Stimulated activated naive CD4-positive, alpha-beta T cell treated with Interleukin-2 at 50 U/mL for 16 hours (primary cell): ENCODE data around the gene DSP.

ENCODE experiments used
- DNase-seq: peaks from one replicate; lab custom pipeline; 2025; lab: John Stamatoyannopoulos, UW

Gene DSP

DNA sequence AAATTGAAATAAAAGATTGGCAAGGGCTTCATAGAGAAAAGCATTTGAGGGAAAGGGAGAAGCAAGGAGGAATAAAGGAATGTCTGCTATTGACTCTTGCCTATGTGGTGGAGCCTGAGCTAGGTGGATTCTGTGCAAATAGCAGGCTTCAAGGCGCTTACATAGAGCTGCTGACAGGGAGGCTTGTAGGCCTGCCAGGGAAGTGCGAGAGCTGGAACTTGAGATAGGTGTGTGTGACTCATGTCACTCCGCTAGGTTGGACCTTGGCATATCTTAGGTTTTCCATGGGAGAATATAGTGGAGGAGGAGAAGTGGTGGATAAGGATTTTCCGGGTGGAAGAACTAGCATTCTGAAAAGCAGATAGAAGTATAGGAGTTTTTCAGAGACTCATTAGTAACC lies 62.5 kb downstream of the DSP start:
- DNase-seq, result no peak

DNA sequence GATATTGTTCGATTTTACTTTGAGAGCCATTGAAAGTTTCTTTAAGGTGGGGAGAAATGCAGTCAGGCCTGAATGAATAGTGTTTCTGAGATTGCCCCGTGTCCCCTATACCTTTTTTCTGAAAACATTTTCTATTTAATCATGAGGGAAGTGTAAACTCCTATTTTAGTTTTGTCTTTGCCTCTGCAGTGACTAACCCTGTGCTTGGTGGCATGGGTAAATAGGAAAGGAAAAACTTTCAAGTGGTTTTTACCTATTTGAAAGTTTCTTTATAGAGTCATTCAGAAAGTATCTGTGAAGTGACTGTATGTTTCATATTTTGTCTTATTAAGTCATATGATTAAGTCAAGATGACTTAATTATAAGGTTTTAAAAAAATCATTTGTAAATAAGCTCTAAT lies 63.0 kb downstream of the DSP start:
- no peak for DNase-seq

DNA sequence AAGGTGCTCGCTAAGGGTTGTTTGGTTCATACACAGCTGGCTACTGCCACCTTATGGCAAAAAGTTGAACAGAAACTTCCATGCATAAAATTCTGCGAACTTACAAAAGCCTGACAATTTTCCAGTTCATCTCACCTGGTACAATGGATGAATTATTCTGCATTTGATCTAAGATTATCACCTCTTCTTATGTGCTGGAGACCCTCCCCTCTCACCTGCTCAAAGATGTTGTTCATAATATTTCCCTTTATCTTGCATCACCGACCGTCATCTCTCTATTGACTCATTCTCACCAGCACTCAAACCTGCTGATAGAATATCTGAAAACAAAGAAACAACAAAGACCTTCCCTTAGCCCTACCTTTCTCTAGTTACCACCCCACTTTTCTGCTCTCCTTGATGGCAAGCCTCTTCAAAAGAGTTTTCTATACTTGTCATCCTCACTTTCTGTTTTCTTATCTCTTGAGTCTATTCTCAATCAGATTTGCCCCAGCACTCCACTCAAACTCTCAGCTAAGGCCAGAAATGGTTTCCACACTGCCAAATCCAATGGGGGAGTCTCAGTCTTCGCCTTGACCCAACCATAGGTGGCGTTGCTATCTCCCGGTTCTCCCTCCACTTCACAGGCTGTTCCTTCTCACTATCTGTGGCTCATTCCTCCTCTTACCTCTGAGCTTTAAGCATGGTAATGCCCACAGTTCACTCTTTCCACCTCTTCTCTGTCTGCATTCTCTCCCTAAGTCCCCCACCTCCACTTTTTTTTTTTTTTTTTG lies 74.3 kb downstream of the DSP start:
- no peak for DNase-seq

DNA sequence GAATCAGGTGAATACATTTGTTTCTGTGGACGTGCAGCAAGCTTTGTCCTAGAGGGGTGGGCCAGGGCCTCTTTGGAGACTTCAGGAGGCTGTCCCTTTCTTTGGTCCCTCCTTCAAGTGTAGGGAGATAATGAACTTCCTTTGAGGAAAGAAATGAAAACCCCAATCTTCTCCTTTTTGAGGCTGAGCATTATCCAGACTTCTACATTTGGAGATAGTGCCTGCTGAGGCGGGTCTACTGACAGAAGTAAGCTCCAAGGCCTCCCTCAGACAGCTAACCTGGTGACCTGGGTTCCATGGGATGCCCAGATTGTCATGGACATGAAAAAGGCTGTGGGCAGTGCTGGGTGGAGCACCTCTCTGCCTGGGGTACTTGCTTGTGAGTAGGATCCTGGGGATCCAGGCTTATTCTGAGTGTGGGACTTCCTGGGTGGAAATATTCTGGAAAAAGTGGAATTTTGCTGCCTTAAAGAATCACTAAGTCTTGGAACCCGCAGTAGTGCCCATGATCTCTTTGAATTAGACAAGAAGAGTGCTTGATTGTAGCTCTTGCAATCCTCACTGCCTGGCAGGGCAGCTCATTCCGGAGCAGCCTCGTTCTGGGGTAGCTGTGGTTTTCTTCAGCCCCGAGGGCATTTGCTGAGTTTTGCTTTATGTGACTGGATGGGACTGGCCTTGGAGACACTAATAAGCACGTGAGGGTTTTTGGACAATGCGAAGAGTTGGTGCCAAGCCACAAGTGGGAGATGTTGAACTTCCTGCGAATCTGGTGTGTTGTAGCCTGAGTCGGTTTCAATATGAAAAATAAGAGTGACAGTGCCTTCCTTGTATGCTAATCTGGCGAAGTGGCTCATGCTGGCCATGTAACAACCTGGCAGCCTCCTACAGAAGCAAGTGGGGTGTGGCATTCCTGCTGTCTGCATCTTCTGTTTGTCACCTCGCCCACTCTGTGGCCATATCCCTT lies 76.6 kb downstream of the DSP start:
- no peak for DNase-seq

DNA sequence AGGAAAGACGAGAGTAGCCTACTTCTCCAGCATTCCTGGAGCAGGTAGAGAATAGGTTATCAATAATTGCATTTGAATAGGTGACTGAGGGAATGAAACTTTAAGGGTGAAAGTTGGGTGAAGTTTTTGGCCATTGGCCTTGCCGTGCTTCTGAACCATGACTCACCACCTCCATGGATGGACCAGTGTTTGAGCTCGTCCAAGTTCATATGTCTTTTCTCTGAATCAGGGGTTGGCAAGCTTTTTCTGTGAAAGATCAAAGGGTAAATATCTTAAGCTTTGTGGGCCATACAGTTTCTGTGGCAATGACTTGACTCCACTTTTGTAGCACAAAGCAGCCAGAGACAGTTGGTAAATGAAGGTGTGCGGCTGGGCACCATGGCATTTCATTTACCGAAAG lies 80.3 kb downstream of the DSP start:
- no peak for DNase-seq

DNA sequence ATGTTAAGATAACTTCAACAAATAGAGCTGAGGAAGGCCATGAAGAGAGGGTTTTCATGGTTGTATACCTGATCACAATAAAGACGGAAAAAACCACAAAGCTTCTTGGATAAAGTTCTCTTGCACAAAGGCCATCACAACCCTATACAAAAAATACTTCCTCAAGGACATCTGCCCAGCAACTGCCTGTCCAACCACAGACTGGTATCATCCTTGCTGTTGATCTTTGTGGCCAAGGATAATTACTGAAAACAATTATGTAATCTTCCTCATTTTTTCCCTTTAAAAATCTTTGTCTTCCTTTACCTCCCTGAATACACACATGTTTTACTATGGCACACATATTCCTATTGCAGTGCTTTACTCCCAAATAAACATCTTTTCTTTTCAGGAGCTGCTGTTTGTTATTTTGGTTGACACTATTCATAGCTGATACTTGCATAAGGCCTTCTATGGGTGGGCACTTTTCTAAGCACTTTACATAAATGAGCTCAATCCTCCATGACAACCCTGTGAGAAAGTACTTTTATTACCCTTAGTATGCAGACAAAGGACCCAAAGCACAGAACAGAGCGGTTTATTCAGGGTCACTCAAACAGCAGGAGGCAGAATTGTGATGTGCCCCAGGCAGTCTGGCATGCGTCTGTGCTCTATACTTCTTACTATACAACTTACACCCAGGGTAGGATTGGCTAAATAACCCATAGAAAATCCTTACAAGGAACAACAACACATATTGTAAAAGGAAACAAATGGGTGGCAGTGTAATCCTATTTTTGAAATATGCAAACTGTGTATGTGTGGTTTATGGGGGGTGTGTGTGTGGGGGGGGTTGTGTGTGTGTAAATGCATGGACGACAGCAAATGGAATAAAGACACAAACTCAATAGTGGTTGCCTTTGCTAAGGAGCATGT lies 83.6 kb downstream of the DSP start:
- no peak for DNase-seq

DNA sequence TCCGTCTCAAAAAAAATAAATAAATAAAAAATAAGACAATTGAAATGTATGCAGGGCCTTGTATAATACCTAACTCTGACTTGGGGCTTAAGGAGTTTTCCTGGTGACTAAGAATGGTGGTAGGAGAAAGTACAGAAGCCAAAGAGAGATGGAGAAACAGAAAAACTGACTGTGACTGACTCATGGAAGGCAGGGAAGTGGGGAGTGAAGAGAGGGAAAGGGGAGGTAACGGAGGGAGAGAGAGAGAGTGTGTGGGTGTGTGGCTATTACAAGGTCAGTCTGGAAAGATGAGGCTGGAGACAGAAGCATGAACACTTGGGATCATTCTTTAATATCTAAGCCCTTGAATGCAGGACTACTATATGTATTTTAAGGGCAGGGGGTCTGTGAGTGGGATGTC lies 87.0 kb downstream of the DSP start:
- DNase-seq, result no peak

DNA sequence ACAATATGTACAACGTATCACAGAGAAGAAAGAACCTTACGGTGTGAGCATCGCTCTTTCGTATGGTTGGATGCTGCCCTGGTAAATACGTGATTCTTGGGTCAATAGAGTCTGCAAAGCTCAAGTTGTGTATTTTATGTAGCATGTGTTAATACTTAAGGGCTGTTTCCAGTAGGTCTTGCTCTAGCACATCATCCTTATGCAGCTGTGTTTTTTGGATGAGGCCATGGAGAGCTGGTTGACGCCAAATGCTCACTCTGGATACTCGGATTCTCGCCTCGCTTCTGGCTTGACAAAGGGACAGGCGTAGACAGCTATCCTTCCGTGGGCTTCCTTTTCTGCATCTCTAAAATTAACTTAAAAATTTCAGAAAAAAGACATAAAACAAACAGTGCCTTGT lies 87.4 kb downstream of the DSP start:
- no peak for DNase-seq

DNA sequence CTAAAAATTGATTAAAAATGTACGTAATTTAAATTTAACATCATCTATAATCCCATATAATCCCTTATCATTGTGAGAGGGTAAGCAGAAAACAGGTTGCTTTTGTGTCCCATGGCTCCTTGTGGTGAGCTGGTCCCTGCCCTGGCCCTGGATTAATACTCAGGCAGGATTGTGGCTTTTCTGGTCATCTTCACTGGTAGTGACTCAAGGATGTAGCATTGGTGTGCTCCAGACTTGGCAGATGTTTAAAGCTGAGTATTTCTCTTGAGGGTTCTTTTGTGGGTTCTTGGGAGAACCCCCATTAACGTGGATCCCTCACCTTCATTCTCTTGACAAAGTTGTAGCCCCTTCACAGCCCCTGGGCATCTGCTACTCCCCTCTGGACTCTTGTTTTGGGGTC lies 87.8 kb downstream of the DSP start:
- no peak for DNase-seq

DNA sequence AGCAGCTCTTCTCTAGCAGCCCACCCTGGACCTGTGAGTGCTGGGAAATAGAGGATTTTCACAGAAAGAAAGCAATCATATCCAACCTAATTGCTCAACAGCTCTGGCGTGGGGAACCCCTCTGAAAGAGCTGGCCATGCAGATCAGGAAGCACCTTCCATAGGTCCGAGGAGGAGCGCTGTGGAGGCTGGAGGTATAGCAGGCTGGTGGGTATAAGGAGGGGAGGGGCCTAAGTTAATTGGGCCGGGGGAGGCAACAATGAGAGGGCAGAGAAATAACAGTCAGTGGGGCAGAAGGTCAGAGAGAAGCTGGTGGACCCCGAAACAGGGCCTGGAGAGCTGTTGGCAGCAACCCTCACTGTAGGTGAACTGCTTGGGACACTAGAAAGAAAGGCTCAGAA lies 89.3 kb downstream of the DSP start:
- no peak for DNase-seq

DNA sequence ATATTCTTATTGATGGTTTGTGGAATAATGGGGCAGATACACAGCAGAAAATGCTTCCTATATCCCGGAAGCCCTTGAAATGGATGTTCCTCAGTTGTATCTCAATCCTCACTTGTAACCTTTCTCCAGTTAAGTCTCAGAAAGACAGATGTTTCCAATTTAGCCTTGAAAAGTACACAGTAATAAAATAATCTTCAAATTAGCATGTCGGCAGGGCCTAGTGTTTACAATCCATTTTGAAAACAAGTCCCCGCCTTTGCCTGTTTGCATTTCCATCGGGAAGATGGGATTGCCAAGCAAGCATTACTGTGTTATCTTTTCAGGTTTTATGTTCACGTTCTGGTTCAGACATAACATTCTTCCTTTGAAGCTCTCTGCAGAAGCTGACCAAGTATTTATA lies 90.0 kb downstream of the DSP start:
- DNase-seq, result no peak

DNA sequence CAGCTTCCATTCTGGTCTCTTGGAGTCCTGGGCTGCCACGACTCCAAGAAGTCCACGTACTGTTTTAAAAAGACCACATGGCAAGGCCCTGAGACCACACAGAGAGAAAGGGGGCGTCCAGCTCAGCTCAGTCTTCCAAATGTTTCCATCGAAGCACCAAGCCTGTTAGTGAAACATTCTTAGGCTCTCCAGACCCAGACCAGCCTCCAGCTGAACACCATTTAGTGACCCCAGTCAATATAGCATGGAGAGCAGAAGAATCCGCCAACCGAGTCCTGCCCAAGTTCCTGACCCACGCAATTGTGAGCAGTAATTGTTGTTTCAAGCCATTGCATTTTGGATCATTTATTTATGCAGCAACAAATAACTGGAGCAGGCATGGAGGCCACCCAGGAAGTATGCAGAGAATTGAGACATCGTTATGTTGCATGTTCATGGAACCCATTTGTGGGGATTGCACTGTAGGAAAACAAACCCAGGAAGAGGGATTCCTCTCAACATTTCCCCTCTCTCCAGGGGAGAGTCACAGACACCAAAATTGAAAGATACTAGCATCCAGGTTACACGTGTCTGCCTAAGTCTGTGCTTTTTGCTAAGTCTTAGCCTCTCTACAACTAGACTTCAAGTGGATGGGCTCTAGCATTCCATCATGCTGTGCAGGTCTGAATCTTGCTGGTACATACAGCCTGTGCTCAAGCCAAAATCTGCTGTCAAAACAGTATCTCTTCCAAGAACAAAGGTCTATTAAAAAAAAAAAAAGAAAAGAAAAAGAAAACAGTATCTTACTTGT lies 91.2 kb downstream of the DSP start:
- DNase-seq, result no peak

DNA sequence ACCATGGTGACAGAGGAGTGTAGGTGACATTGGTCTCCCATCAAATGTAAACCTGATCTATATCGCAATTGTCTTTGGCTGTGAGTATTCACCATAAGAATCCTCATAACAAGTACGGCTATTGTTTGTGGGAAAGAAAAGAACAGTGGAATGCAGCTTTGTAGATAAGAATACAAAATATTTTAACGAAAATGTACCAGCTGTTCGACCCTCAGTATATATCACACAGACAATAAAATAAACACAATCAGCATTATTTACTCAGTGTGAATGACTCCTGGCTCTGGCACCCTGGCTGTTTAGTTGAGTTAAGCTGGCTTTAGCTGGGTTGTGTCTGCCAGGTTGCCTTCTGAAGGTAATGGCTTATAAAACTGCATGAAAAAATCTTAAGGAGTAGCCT lies 91.9 kb downstream of the DSP start:
- no peak for DNase-seq

DNA sequence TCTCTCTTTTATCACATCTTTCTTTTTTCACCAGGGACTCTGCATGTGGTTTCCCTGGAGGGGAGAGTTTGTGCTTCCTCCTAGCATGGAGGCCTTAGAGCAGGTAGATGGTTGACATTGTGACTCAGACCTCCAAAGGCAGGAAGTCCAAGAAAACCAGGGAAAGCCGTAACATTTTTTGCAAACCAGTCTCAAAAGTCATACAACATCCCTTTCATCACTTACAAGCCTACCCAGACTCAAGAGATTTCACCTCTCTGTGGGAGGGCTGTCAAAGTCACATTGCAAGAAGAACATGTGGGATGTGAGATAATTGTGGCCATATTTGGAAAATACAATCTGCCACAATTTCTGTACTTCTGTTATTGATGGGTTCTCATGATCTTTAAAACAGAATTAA lies 94.7 kb downstream of the DSP start:
- DNase-seq, result no peak
